ENCODE results near the gene GATM.

GATM gene

DNA sequence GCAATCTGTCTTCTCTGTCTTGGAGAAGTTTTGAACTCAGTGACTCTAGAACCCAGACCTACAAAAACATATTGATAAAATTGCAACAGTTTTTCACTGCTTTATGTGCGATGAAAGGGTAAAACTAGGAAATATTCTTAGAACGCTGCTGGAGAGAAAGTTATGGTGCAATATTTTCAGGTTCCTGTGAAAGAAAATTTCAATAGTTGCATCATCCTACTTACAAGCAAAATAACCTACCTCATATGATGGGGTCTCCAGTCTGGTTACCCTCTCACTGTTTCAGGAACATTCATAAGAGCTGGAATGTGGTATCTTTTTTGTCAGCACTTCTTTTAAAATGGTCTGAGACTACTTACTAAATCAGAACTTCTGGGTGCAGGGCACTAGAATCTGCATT lies 27.1 kb downstream of the GATM start:
- DNase-seq (ENCODE audit: low read depth): no peak
- no peak overlapping the region for H3K4me3 ChIP-seq (replicated peaks; ENCODE audit: low read depth, low read length)
- TF ChIP-seq, protein P1, sequence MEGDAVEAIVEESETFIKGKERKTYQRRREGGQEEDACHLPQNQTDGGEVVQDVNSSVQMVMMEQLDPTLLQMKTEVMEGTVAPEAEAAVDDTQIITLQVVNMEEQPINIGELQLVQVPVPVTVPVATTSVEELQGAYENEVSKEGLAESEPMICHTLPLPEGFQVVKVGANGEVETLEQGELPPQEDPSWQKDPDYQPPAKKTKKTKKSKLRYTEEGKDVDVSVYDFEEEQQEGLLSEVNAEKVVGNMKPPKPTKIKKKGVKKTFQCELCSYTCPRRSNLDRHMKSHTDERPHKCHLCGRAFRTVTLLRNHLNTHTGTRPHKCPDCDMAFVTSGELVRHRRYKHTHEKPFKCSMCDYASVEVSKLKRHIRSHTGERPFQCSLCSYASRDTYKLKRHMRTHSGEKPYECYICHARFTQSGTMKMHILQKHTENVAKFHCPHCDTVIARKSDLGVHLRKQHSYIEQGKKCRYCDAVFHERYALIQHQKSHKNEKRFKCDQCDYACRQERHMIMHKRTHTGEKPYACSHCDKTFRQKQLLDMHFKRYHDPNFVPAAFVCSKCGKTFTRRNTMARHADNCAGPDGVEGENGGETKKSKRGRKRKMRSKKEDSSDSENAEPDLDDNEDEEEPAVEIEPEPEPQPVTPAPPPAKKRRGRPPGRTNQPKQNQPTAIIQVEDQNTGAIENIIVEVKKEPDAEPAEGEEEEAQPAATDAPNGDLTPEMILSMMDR (IDR thresholded peaks at IDR 0.05; ENCODE audit: low read length, missing control alignments): no peak

DNA sequence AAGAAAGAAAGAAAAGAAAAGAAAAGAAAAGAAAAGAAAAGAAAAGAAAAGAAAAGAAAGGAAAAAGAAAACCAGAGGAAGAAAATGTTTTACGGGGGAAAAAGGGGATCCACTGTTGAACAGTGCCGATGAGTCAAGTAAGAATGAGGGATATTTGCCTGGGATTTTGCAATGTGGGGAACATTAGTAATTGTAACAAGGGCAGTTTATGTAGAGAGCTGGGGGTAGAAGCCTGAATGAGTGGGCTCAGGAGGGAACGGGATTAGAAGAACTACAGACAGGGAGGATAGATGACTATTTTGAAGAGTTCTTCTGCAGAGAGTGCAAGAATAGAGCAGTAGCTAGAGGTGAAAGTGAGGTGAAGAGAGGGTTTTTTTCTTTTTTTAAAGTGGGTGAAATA lies 28.7 kb downstream of the GATM start:
- TF ChIP-seq, protein P1 (IDR thresholded peaks at IDR 0.05; ENCODE audit: low read length, missing control alignments): no peak
- DNase-seq (ENCODE audit: low read depth): no peak
- H3K4me3 ChIP-seq (replicated peaks; ENCODE audit: low read depth, low read length): no peak overlapping the region

DNA sequence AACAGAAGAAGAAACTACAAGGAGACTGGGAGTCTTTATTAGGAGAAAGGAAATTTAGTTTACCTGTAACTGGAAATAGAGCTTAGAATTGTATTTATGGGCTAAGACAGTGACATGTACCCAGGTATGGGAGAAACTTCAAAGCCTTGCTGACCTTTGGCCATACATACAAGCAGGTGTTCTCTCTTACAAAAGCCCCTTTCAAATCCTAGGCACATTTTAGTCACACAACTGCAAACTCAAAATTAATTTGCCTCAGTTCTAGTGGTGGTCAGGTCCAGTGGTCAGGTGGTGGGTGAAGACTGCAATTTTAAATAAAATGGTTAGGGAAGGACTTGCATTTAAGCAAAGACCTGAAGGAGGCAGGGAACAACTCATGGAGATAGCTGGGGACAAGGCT lies 30.4 kb downstream of the GATM start:
- DNase-seq (ENCODE audit: low read depth): no peak
- H3K4me3 ChIP-seq (replicated peaks; ENCODE audit: low read depth, low read length): no peak overlapping the region
- TF ChIP-seq, protein P1 (IDR thresholded peaks at IDR 0.05; ENCODE audit: low read length, missing control alignments): no peak

DNA sequence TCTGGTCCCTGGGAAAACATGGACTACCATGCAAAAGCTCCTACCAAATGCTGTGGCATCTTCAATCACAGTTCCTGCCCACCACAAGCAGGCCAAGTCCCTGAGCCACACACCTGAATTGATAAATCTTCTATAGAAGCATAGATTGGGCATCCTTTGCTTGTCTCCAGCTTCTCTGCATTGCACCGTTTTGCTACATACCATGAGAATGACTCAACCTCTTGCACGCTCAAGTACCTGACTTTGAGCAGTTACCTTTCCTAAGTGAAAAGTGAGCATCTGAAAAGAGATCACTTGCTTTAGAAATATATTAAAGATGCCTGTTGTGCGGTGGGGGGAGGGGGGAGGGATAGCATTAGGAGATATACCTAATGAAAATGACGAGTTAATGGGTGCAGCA lies 31.3 kb downstream of the GATM start:
- DNase-seq (ENCODE audit: low read depth): no peak
- H3K4me3 ChIP-seq (replicated peaks; ENCODE audit: low read depth, low read length): no peak overlapping the region
- TF ChIP-seq, protein P1 (IDR thresholded peaks at IDR 0.05; ENCODE audit: low read length, missing control alignments): no peak

DNA sequence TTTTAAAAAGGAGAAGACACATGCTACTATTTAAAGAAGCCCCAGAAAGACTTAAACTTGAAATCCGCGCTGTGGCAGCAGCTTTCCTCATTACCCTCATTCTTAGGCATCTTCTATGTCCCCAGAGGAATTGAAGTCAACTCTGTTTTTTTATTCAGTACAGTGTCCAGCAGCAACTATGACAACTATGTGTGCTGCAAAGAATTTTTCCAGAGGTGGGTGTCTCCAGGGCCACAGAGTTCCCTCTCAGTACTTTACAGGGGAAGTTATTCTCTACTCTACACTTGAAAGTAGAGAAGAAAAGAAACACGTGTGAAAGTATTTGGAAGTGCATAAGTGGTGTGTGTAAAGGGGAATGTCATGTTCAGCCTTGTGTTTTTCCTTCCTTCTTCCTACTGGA lies 32.0 kb downstream of the GATM start:
- no peak for DNase-seq (ENCODE audit: low read depth)

DNA sequence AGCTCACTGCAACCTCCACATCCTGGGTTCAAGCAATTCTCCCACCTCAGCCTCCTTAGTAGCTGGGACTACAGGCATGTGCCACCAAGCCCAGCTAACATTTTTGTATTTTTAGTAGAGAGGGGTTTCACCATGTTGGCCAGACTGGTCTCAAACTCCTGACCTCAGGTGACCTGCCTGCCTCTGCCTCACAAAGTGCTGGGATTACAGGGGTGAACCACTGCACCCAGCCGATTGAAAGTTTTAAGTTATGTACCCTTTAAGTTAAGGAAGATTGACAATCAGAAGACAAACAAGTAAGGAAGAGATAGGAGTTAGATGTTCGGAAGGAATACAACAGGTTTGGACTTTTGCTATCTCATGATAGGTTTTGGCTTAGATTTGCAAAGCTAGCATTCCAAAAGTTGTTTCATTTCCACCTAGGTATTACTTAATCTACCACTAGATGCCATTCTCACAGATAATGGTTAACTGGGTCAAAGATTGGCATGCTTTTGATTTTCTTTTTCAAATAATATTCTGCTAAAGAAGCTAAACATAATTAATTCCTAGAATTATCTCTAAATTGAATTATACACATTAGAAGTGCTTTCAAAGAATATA lies 35.0 kb downstream of the GATM start:
- TF ChIP-seq, protein P1 (IDR thresholded peaks at IDR 0.05; ENCODE audit: low read length, missing control alignments): no peak
- DNase-seq (ENCODE audit: low read depth): no peak
- H3K4me3 ChIP-seq (replicated peaks; ENCODE audit: low read depth, low read length): no peak overlapping the region

More for the DNA sequence above, 32.0 kb downstream of the GATM start:
- no peak overlapping the region for H3K4me3 ChIP-seq (replicated peaks; ENCODE audit: low read depth, low read length)
- TF ChIP-seq, protein P1 (IDR thresholded peaks at IDR 0.05; ENCODE audit: low read length, missing control alignments): no peak

DNA sequence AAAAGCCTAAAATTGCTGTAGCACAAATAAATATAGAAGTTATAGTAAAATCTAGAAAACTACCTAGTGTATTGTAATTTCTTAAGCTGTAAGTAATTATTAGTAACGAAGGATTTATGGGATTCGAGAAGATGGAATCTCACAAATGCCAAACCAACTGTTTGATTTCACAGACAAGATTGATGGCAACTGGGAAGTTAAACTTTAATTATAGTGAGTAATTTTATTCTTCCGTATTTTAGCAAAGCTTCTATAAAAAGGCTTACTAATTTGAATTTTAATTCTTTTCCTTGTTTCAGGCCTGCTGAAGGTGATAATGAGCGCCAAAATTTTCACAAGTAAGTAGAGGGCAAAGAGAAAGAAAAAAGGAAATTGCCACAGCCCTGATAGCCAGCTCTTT lies 36.6 kb downstream of the GATM start:
- DNase-seq (ENCODE audit: low read depth): no peak

More for the DNA sequence above, 36.6 kb downstream of the GATM start:
- TF ChIP-seq, protein P1 (IDR thresholded peaks at IDR 0.05; ENCODE audit: low read length, missing control alignments): no peak
- no peak overlapping the region for H3K4me3 ChIP-seq (replicated peaks; ENCODE audit: low read depth, low read length)
